WI38 (cell line): Measurements from ENCODE around the gene RASA2.

Source experiments
- H3K4me3 ChIP-seq: 2 replicates; pipeline ENCODE4 v1.5.1; 2011; ENCODE audit warnings: low read depth, mild to moderate bottlenecking, control low read depth, low read length
- TF ChIP-seq, protein P1 (sequence below): IDR thresholded peaks from 2 replicates; pipeline ENCODE4 v1.5.1; 2012; ENCODE audit warnings: low read depth, mild to moderate bottlenecking, control low read depth, low read length

The RASA2 gene

DNA sequence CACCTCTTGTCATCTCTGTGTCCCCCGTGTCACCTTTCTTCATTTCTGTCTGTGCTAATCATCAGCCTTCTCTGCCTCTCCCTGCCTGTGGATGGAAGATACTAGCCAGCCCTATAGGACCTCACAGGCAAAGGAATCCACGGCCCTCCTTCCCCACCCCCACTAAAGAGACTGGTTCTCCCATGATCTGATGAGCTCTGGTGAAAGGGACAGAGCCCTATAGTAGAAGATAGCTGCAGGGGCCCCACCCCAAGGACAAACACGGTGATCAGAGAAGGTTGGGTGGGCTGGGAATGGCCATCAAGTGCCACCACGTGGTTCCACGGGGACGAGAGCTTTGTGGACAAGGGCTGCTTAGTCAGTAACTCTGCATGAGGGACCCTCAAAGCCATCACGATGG, 27.8 kb upstream of the RASA2 start:
- H3K4me3 ChIP-seq, result no peak overlapping the region
- TF ChIP-seq, protein P1, sequence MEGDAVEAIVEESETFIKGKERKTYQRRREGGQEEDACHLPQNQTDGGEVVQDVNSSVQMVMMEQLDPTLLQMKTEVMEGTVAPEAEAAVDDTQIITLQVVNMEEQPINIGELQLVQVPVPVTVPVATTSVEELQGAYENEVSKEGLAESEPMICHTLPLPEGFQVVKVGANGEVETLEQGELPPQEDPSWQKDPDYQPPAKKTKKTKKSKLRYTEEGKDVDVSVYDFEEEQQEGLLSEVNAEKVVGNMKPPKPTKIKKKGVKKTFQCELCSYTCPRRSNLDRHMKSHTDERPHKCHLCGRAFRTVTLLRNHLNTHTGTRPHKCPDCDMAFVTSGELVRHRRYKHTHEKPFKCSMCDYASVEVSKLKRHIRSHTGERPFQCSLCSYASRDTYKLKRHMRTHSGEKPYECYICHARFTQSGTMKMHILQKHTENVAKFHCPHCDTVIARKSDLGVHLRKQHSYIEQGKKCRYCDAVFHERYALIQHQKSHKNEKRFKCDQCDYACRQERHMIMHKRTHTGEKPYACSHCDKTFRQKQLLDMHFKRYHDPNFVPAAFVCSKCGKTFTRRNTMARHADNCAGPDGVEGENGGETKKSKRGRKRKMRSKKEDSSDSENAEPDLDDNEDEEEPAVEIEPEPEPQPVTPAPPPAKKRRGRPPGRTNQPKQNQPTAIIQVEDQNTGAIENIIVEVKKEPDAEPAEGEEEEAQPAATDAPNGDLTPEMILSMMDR, result no peak

DNA sequence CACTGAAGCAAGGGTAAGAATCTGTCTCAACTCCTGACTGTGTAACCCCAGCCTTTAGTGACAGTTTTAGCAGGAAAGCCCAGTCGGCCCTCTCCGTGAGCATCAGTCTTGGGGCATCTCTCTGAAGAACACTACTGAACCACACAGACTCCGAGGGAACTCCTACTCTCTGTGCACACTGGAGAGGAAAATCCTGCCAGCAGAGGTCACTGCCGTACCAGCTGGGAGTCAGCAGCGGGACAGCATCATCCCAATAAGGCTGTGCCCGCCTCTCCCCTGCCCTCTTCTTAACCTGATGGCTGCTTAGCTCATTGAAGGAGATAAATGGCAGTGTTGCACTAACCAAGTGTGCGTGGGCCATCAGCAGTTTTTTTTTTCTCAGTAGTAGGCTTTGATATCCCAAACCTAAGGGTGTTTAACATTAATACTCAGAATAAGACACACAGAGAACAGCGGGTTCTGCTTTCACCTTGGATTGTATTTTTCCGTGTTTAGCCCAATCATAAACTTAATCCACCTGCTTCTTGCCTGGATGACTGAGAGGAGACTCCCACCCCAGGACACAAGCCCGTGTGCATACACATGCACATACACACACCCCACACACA, 26.6 kb upstream of the RASA2 start:
- TF ChIP-seq, protein P1, result peak; percentile 77
- H3K4me3 ChIP-seq, result no peak overlapping the region

DNA sequence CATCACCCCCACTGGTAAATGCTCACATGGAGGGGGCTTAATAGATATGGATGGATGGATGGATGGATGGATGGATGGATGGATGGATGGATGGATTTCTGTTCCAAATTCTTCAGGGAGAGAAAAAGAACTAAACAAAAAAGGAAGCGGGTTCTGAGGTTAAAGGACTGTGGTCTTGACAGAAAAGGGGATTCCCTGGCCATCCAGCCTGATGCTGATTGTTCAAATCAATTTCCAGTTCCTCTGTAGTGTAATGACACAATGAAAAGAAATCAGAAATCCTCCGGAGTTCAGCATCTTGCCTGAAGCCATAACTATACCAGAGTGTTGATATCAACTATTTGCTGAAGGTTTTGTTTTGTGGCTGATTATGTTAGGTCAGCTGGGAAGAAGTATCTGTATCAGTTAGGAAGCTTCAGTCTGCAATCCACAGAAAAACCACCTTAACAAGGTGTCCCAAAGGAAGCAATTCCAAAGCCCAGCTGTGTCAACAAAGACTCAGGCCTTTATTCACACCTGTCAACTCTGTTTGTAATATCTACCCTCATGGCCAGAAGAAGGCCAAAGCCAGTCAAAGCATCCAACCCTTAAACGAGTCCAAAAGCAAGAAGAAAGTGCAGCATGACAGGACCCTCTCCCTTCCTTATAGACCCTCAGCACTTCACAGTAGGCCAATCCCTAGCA, 24.5 kb upstream of the RASA2 start:
- TF ChIP-seq, protein P1, result no peak
- no peak overlapping the region for H3K4me3 ChIP-seq

DNA sequence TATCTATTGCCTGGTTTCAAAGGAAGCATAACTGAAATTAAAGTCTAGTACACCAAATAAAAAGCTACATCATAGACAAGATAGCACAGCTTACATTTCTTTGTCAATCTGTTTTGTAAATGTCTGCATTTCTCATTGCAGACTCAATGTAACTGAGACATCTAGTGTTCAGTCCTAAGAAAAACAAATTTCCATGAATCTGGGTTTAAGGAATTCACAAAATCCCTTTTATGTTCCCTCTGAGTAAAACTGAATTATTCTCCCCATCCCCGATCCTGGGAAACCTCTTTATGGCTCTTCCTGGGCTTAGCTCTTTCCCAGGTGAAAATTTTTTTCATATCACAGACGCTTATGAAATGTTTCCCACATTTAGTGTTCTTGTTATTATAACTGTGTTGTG, 21.6 kb upstream of the RASA2 start:
- TF ChIP-seq, protein P1, result no peak
- H3K4me3 ChIP-seq, result no peak overlapping the region

DNA sequence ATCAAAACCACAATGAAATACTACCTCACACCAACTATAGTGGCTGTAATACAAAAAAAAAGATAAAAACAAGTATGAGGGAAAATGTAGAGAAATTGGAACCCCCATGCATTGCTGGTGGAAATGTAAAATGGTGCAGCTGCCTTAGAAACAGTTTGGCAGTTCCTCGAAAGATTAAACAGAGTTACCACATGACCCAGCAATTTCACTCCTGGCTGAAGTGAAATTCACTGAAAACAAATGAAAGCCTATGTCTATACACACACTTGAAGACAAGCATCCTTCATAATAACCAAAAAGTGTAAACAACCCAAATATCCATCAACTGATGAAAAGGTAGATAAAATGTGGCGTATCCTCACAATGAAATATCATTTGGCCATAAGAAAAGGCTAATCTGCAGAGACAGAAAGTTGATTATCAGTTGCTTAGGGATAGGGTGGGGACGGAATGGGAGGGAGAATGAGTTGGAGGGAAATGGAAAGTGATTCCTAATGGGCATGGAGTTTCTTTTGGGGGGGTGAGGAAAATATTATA, 20.1 kb upstream of the RASA2 start:
- H3K4me3 ChIP-seq, result no peak overlapping the region
- TF ChIP-seq, protein P1, result no peak

DNA sequence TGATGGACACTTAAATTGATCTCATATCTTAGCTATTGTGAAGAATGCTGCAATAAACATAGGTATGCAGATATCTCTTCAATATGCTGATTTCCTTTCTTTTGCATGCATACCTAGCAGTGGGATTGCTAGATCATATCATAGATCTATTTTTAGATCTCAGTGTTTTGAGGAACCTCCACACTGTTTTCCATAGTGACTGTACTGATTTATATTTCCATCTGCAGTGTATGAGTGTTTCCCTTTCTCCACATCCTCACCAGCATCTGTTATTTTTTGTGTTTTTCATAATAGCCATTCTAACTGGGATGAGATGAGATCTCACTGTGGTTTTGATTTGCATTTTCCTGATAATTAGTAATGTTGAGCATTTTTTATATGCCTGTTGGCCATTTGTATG, 17.1 kb upstream of the RASA2 start:
- TF ChIP-seq, protein P1, result no peak
- no peak overlapping the region for H3K4me3 ChIP-seq

DNA sequence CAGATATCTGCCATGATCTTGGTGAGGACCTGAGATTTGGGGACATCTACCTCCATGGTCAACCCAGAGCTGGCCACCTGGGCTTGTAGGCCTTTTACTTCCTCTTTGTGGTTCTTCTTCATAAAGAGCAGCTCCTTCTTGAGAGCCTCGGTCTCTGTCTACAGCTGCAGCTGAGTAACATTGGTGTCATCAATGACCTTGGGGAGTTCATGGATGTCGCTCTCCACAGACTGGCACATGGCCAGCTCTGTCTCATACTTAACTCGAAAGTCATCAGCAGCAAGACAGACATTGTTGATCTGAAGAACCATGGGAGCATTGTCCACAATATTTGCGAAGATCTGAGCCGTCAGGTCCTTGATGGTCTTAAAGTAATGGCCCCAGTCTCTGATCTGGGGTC, 15.7 kb upstream of the RASA2 start:
- no peak overlapping the region for H3K4me3 ChIP-seq
- TF ChIP-seq, protein P1, result no peak
